GM12873 (cell line): ENCODE results near the gene TRIM38.

Experiments
- TF ChIP-seq, protein P1 (sequence below): IDR thresholded peaks from 2 replicates; pipeline ENCODE4 v1.5.1; 2012; ENCODE audit warnings: low read depth, mild to moderate bottlenecking, moderate library complexity, low read length, control low read depth; ENCODE audit not compliant: insufficient read depth; ENCODE audit errors: missing control alignments

The TRIM38 gene

DNA sequence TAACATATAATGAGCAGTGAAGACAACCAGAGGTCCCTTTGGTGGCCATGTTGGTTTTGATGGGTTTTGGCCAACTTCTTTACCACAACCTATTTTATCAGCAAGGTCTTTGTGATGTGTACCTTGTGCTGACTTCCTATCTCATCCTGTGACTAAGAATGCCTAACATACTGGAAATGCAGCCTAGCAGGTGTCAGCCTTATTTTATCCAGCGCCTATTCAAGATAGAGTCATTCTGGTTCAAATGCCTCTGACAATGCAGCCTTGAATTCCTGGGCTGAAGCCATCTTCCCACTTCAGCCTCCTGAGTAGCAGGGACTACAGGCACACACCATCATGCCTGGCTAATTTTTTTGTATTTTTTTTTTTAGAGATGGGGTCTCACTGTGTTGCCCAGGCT lies 7.8 kb upstream of the TRIM38 start:
- TF ChIP-seq, protein P1, sequence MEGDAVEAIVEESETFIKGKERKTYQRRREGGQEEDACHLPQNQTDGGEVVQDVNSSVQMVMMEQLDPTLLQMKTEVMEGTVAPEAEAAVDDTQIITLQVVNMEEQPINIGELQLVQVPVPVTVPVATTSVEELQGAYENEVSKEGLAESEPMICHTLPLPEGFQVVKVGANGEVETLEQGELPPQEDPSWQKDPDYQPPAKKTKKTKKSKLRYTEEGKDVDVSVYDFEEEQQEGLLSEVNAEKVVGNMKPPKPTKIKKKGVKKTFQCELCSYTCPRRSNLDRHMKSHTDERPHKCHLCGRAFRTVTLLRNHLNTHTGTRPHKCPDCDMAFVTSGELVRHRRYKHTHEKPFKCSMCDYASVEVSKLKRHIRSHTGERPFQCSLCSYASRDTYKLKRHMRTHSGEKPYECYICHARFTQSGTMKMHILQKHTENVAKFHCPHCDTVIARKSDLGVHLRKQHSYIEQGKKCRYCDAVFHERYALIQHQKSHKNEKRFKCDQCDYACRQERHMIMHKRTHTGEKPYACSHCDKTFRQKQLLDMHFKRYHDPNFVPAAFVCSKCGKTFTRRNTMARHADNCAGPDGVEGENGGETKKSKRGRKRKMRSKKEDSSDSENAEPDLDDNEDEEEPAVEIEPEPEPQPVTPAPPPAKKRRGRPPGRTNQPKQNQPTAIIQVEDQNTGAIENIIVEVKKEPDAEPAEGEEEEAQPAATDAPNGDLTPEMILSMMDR, result no peak

DNA sequence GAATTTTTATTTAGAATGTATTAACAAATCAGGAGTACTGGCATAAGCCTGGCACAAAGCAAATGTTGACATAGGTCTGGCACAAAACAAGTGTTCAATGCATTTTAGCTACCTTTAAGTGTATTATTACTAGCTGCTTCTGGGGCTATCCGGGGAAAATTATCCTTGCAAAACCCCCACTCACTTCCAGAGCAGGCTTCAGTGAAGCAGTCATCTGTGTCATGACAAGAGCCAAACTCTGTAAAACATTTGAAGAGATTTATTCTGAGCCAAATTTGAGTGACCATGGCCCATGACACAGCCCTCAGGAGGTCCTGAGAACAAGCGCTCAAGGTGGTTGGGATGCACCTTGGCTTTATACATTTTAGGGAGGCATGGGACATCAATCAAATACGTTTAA lies 6.4 kb upstream of the TRIM38 start:
- TF ChIP-seq, protein P1, result no peak

DNA sequence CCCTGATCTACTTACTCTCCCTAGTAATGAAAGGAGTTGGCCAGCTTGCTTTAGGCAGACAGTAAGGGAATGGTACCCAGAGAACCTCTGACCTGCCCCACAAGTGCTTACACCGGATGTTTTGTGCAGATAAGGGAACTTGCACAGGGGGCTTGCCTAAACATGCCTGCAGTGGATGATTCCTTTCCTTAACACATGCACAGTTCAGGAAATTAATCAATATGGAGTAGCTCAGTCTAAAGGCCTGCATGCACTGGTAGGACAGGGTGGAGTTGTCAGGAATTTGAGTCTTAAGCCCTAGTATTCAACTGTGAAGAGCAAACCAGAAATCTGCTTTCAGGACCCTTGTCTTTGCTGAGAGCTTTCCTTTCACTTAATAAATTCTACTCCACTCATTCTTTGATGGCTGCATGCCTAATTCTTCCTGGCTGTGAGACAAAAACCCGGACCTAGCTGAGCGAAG lies 3.9 kb upstream of the TRIM38 start:
- TF ChIP-seq, protein P1, result no peak

DNA sequence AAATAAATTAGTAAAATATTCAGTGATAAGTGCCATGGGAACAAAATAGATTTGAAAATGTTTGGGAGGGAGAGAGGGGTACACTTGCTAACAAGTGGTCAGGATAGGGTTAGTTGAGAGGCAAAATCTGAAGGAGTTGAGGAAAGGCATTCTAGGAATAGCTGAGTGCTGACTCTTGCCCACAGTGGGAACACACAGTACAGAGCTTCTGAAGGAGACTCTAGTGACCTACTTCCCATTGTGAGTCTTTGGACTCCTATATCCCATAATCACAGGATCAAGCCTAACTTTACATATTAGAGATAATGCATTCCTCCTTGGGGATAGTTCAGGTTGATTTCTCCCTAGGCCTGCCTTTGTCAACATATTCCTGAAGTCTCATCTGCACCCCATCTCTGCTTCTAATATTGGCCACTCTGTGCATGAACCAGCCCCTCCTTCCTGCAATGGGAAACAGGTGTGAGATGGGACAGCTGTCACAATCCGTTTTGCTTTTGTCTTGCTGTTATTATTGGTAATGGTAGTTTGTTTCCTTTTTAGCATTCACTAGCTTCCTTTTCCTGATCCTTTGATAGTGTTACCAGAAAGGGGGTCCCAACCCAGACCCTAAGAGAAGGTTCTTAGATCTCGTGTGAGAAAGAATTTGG lies 2.6 kb upstream of the TRIM38 start:
- TF ChIP-seq, protein P1, result no peak

DNA sequence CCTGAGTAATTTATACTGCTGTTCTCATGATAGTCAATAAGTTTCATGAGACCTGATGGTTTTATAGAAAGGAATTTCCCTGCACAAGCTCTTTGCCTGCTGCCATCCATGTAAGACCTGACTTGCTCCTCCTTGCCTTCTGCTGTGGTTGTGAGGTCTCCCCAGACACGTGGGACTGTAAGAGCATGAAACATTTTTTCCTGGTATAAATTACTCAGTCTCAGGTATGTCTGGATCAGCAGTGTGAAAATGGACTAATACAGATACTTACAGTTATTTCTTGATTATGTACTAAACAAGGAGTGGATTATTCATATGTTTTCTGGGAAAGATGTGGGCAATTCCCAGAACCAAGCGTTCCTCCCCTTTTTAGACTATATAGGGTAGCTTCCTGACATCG lies 1.9 kb upstream of the TRIM38 start:
- TF ChIP-seq, protein P1, result no peak

DNA sequence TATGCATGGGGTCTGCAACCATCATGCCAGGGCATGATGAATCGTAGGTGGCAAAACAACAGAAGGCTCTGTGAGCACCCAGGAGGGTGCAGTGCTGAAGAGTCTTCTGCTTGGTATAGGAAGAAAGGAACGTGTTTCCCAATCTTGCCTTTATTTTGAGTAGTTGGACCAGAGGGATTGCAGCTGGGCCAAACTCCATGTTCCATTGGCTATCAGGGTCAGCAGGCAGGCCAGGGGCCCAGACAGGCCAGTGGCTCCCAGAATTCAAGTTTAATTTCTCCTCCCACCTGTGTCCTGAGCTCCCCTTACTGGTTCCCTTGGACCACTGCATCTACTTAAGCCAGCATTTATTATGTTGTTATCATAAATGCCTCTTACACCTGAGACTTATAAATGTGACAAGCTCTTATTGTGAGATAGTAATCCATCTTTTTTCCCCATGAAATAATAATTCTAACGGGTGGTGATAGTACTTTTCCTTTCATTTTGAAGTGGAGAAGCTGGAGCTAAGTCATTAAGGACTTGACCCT lies 918 bp upstream of the TRIM38 start:
- TF ChIP-seq, protein P1, result peak; percentile 28

DNA sequence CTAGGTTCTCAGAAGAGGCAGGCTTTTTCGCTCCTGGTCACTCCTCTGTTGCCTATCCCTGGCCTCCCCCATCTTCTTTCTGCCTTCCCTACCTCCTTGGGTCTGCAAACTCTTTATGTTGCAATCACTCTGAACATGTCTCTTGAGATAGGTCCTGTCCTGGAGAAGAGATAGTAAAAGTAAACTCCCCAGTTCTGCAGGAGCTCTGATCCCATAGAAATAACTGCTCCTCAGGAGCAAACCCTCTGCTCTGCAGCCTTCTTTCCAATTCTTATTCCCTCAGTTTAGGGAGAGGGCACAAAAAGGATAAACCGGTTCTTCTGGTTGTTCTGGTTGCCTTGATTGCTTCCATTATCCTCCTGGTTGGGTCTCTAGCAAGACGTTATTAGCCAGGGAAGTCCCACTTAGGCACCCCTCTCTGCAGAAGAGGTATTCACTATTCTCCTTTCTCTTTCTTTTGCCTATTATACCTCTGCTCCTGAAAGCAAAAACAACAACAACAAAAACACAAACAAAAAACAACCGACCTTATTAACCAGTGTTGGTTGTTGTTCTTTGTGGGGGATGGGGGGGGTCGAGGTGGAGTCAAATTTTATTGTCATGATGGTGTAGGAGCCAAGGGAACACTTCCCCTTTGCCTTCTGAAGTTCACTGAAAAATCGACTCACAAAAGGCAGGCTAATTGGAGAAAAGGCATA lies 973 bp downstream of the TRIM38 start:
- TF ChIP-seq, protein P1, result no peak
